Skin of body (tissue), 2 donors: ENCODE results near the gene CBFA2T2. TPM values are rescaled to one million over a fixed set of nuclear protein-coding genes. Genes with fewer than 3 reads are reported as not detected.

Experiments
- DNase-seq: peaks from one replicate; lab custom pipeline; 2025; lab: John Stamatoyannopoulos, UW
- total RNA-seq: library from RNA; depleted of rRNA; stranded (reverse); fragments of >200 nt; gene quantifications from one replicate; pipeline ENCODE4 v1.2.3, GENCODE V29; 2014

Gene CBFA2T2
- total RNA-seq, 1 donor from 2014 or later, result 14.4 TPM

DNA sequence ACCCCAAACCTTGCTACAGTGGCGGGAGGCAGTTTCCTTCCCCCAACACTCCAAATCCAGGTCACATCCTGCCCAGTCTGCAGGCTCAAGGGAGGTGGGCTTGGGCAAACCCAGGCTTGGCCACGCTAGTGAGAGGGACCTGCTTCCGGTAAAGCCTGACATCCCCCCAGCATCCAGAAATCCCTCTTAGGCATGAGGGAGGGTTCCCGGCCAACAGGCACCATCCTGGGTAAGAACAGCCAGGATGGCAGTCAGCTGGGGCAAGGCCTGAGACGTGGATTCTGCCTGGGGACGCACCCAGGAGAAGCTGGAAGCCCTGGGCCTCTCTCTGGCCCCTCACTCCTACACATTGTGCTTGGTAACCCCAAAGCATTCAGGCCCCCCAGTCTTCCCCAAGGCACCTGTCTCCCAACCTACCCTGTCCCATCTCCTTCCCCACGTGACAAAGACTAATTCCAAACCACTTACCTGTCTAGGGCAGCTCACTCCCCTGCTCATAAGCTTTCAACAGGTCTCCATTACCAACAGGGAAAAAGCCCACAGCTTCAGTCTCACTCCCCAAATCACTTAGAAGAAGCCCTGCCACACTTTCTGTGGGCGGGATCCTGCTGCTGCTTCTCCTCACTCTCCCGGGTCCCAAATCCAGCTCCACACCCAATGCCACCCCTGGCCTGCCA, 174.3 kb downstream of the CBFA2T2 start:
- no peak for DNase-seq

- no peak for DNase-seq
Observed at GRCh38 chr20:33664762-33665144, 174.9 kb downstream of the CBFA2T2 start.

DNA sequence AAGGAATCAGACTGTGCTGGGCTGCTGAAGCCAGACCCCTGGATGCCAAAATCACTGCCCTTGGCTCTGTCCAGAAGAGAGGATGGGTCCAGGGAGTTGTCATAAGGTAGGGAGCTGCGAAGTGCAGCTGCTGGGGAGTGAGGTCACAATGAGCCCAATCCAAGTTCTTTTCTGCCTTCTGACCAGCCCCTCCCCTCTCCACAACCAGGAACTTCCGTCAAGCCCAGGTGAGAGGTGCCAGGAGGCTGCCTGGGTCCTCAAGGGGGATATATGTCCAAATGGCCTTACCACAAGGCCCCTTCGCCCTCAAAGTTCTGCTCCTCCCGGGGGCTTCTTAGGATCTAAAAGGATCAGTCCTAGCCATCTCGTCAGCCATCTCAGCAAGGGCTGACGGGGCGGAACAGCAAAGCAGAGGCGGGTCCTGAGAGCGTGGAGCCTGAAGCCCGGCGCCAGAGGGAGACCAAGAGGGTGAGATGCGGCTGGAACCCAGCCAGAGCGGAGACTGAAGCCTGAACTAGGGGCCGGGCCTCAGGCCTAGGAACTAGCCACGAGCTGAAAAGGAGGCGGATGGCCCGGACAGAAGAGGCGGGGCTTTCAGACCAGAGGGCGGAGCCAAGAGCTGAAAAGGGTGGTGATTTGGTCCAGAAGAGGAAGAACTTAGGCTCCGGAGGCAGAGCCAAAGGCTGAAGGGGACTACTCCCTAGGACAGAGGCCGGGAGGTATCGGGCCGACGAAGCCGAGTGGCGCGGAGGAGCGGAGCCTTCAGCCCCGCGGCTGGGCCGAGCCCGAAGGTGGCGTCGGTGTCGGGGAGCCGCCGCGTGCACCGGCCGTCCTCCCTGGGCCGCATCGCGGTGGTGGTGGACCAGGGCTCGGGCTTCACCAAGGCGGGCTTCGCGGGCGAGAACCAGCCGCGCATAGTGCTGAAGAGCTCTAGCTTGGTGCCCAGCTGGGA, 176.7 kb downstream of the CBFA2T2 start, which contains the start of gene ACTL10:
TSS of gene ACTL10 (plus strand) at position 651 of the 952 bp plus-strand sequence. CDS start 555 bp downstream, outside the sequence.
- peak; percentile 79 for DNase-seq

DNA sequence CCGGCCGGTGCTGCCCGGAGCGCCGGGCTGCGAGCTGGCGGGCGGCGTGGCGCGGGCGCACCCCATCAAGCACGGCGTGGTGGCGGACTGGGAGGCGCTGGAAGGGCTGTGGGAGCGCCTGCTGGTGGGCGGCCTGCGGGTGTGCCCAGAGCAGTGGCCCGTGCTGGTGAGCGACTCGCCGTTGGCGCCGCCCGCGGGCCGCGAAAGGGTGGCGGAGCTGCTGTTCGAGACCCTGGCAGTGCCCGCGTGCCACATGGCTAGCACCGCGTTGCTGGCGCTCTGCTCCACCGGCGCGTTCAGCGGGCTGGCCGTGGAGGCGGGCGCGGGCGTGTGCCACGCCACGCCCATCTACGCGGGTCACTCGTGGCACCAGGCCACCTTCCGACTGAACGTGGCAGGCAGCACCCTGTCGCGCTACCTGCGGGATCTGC, 177.4 kb downstream of the CBFA2T2 start:
- DNase-seq, result no peak

DNA sequence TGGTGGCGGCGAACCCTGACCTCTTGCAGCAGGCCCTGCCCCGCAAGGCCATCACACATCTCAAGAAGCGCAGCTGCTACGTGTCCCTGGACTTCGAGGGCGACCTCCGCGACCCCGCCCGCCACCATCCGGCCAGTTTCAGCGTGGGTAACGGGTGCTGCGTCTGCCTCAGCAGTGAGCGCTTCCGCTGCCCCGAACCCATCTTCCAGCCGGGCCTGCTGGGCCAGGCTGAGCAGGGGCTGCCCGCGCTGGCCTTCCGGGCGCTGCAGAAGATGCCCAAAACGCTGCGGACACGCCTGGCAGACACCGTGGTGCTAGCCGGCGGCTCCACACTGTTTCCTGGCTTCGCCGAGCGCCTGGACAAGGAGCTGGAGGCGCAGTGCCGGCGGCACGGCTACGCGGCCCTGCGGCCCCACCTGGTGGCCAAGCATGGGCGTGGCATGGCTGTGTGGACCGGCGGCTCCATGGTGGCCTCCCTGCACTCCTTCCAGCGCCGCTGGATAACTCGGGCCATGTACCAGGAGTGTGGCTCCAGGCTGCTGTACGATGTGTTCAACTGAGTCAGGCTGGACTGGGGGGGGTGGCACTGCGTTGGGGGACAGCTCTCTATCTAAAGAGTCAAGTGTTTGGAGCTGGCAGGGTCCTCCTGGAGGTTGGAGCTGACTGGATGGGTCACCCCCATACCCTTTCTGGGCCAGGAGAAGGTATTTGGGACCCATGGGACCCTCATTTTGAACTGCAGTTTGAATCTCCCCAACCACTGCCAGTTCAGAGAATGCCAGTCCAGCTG, 178.0 kb downstream of the CBFA2T2 start:
- DNase-seq, result peak; percentile 35

- no peak for DNase-seq
Observed at GRCh38 chr20:33668466-33669155, 178.7 kb downstream of the CBFA2T2 start.

DNA sequence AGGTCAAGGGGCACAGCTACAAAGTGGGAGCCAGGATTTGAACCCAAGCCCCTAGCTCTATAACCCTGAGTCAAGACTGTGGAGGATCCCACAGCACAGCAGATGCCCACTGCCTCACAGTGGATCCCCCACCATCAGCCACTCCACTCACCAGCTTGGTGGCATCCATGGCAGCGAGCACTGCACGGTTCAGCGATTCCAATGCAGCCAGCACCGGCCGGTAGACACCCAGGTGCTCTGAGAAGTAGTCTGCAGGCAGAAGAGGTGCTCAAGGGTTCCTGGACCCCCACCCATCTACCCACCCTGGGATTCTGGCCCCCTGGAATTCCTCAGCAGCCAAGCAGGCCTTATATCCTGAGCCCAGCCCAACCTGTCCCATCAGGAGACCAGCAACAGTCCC, 179.3 kb downstream of the CBFA2T2 start:
- DNase-seq, result no peak

DNA sequence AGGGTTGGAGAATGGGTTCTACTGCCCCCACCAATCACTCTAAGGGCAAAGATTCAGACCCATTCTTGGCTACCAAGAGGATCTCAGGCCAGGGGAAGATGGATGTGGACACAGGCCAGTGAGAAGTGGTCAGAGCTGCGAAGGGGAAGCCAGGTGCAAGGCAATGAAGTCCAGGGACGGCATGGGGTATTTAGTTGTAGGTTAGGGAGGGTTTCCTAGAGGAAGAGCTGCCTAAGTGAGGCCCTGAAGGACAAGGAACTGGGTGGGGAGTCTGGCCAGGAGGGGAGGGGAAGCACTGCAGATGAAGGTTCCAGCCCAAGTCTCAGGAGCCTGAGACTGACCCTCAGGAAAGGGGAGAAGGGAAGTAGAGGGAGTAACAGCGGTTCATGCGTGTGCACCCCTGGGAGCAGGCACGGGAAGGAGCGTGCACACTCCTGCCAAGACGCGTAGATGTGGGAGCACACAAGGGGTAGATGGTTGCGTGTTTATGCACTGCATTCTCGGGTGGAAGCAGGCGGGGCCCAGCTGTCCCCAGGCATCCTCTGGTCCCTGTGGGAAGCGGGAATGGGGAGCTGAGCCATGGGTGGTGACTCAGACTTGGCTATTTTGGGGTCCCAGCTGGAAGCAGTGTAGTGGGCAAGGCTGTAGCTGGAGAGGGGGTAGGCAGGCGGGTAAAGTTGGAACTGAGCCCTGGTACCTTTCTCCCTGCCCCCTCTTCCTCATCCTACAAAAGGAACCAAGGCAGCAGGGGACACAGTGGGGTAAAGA, 180.2 kb downstream of the CBFA2T2 start:
- DNase-seq, result no peak

- no peak for DNase-seq
Observed at GRCh38 chr20:33670715-33671499, 181.0 kb downstream of the CBFA2T2 start.

DNA sequence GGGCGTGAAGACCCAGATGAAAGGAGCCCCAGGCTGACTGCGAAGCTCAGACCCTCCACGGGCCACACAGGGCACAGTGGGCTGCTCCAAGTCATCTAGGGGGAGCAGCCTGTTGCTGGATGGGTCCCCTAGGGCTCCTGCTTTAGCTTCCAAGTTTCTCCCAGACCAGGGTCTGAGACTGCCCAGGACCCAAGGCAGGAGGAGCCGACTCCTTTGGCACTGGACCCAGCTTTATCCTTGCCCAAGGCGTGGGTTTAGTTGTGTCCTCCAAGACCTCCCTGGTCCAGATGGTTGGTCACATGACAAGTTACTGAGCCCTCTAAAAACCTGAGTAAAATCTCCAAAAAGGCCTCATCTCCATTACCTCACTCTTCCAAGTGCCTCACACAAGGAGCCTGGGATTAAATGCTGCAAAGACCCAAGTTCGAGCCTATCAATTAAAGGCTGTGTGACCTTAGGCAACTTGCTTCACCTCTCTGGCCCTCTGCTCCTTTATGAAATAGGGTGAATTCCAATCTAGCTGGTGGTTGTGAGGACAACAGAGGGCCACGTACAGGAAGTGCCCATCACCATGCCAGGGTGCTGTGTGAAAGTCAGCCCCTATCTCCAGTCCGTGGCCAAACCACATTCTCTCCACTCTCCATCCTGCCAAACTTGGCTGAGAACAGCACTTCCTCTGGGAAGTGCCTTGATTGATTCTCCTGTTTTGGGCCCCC, 181.8 kb downstream of the CBFA2T2 start:
- DNase-seq, result no peak

GRCh38 chr20:33672426-33673113, 182.7 kb downstream of the CBFA2T2 start:
- DNase-seq, result no peak

DNA sequence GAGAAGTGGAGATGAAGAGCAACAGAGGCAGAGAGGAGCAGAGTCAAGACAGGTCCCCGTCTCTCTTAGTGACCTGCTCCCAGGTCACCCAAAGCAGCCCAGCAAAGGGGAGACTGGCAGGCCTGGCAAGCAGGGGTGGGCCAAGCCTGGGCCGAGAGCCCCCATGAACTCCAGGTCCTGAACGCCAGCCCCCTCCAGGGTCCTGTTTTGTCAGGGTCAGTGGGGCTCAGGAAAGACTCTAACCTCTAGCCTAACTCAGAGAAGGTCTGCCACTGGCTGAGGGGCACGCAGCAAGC, 183.2 kb downstream of the CBFA2T2 start:
- no peak for DNase-seq

- no peak for DNase-seq
Observed at GRCh38 chr20:33673410-33674293, 183.8 kb downstream of the CBFA2T2 start.

DNA sequence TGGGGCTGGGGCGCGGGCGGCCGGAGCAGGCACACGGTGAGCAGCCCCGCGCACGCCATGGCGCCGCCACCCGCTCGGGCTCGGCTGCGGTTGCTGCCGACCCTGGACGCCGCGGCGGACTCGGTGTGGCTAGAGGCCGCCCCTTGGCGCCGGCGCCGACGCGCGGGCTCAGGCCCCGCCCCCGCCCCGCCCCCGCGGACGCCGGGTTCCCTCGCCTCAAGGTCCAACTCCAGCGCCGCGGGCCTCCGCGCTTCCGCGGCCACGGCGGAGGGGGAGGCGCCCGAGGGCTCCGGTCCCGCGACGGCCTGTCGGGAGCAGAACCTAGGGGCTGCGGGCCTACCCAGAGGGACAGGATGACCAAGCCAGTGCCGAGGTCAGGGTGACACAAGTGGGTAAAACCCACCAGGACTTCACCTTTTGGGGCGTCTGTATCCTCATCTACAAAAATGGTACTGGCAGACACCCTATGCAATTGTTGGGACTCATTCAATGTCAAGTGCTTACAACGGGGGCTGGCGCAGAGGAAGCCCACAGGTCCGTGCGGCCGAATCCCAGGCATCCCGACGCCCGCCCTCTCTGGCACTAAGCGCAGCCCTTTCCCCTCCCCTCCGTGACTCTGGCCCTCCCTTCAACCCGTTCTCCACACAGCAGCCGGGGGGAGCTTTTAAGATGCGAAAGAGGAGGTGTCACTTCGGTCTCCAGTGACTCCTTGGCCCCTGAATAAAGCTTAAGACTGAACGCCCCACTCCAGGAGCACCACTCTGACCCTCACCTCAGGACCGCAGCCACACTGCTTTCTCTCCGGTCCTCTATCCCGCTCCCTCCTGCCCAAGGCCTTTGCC, 184.6 kb downstream of the CBFA2T2 start, which contains the start of gene NECAB3:
TSS of gene NECAB3 (minus strand) at position 135 of the 842 bp plus-strand sequence. CDS start at position 59, 76 bp downstream.
- DNase-seq, result peak; percentile 68

- peak; percentile 46 for DNase-seq
Observed at GRCh38 chr20:33675136-33675959, 185.5 kb downstream of the CBFA2T2 start.
